Measurements from ENCODE around the gene LIPE.

GRCh38 chr19:42407085-42407815 lies 19.9 kb downstream of the LIPE start:
- no peak for TF ChIP-seq CTCF (conservative IDR thresholded peaks at IDR 0.05 in 1 of 2, IDR thresholded peaks at IDR 0.05 in 1 of 2; ENCODE audit: extremely low read depth in 1 of 2, insufficient read depth in 1 of 2, low read depth in 1 of 2, low read length in 2 of 2)
- TF ChIP-seq EZH2 (IDR thresholded peaks at IDR 0.05; ENCODE audit: borderline replicate concordance, low read length): no peak

Data from mammary epithelial cell (primary cell).